HG02943 (cell line): Measurements from ENCODE around the gene HDC.

ENCODE experiments used
- ATAC-seq: cut with Tn5 transposase; IDR thresholded peaks from one replicate; pipeline ENCODE4 v1.9.1; 2021; ENCODE audit warnings: mild to moderate bottlenecking, low read depth, moderate library complexity; ENCODE audit not compliant: unreplicated experiment

The HDC gene

GRCh38 chr15:50257332-50257731 is 8.2 kb downstream of the HDC start:
- ATAC-seq = no peak

- no peak for ATAC-seq
Measured at GRCh38 chr15:50256188-50257041, 9.1 kb downstream of the HDC start.

- ATAC-seq = no peak
Measured at GRCh38 chr15:50252556-50252955, 13.0 kb downstream of the HDC start.

GRCh38 chr15:50251638-50252182 is 13.8 kb downstream of the HDC start:
- no peak for ATAC-seq

GRCh38 chr15:50250760-50251394 is 14.6 kb downstream of the HDC start:
- no peak for ATAC-seq

GRCh38 chr15:50249704-50250103 is 15.8 kb downstream of the HDC start:
- no peak for ATAC-seq

GRCh38 chr15:50248994-50249582 is 16.4 kb downstream of the HDC start:
- ATAC-seq = no peak

GRCh38 chr15:50247819-50248655 is 17.5 kb downstream of the HDC start:
- ATAC-seq = peak; percentile 89

GRCh38 chr15:50246631-50247030 is 18.9 kb downstream of the HDC start:
- ATAC-seq = no peak

- no peak for ATAC-seq
Measured at GRCh38 chr15:50244959-50245624, 20.4 kb downstream of the HDC start.

- no peak for ATAC-seq
Measured at GRCh38 chr15:50244153-50244552, 21.4 kb downstream of the HDC start.

- no peak for ATAC-seq
Measured at GRCh38 chr15:50241684-50242450, 23.7 kb downstream of the HDC start.

GRCh38 chr15:50238255-50238654 is 27.3 kb downstream of the HDC start:
- ATAC-seq = no peak

- ATAC-seq = no peak
Measured at GRCh38 chr15:50236433-50236832, 29.1 kb downstream of the HDC start.

- no peak for ATAC-seq
Measured at GRCh38 chr15:50235794-50236193, 29.7 kb downstream of the HDC start.

- no peak for ATAC-seq
Measured at GRCh38 chr15:50234764-50235163, 30.8 kb downstream of the HDC start.

GRCh38 chr15:50233192-50233736 is 32.3 kb downstream of the HDC start:
- ATAC-seq = no peak

- no peak for ATAC-seq
Measured at GRCh38 chr15:50232791-50233190, 32.7 kb downstream of the HDC start.

GRCh38 chr15:50231761-50232160 is 33.8 kb downstream of the HDC start:
- ATAC-seq = no peak
